Endodermal cell (in vitro differentiated cells): ENCODE measurements around the gene PRKAA1. TPM values are rescaled to one million over a fixed set of nuclear protein-coding genes. Genes with fewer than 3 reads are reported as not detected.

Source experiments
- DNase-seq: peaks from one replicate; pipeline ENCODE4 v3.0.0-alpha.2; 2017
- H3K27ac ChIP-seq: 2 replicates; pipeline ENCODE4 v1.5.1; 2013; ENCODE audit warnings: mild to moderate bottlenecking, low read depth, low read length, moderate library complexity
- H3K27me3 ChIP-seq: 2 replicates; pipeline ENCODE4 v1.6.1; 2013; ENCODE audit warnings: mild to moderate bottlenecking, low read length, moderate library complexity; ENCODE audit not compliant: insufficient read depth, control insufficient read depth, poor library complexity, severe bottlenecking
- H3K36me3 ChIP-seq: 2 replicates; pipeline ENCODE4 v1.7.0; 2013; ENCODE audit warnings: mild to moderate bottlenecking, low read length, moderate library complexity; ENCODE audit not compliant: control insufficient read depth, insufficient read depth
- H3K4me1 ChIP-seq: one replicate; pipeline ENCODE4 v1.7.0; 2013; ENCODE audit warnings: low read length; ENCODE audit not compliant: control insufficient read depth, insufficient read depth
- H3K4me3 ChIP-seq: 2 replicates; pipeline ENCODE4 v1.5.1; 2013; ENCODE audit warnings: mild to moderate bottlenecking, low read length, moderate library complexity
- H3K9ac ChIP-seq: 2 replicates; pipeline ENCODE4 v1.6.1; 2013; ENCODE audit warnings: mild to moderate bottlenecking, low read length, moderate library complexity; ENCODE audit not compliant: poor library complexity, severe bottlenecking; ENCODE audit errors: extremely low read depth
- H3K9me3 ChIP-seq: 2 replicates; pipeline ENCODE4 v1.6.1; 2013; ENCODE audit warnings: mild to moderate bottlenecking, low read length, moderate library complexity; ENCODE audit not compliant: control insufficient read depth
- H3K27ac Mint-ChIP-seq: 2 replicates; pipeline ENCODE4 v1.8.0; 2020; ENCODE audit warnings: mixed read lengths
- H3K27me3 Mint-ChIP-seq: 2 replicates; pipeline ENCODE4 v1.8.0; 2021; ENCODE audit warnings: mild to moderate bottlenecking, mixed read lengths; ENCODE audit not compliant: insufficient read depth
- H3K36me3 Mint-ChIP-seq: 2 replicates; pipeline ENCODE4 v1.8.0; 2020; ENCODE audit warnings: low read depth, mixed read lengths
- H3K4me1 Mint-ChIP-seq: 2 replicates; pipeline ENCODE4 v1.8.0; 2020; ENCODE audit warnings: mixed read lengths
- H3K4me3 Mint-ChIP-seq: 2 replicates; pipeline ENCODE4 v1.8.0; 2020; ENCODE audit warnings: mild to moderate bottlenecking, moderate library complexity, mixed read lengths
- H3K9me3 Mint-ChIP-seq: 2 replicates; pipeline ENCODE4 v1.8.0; 2020; ENCODE audit warnings: mild to moderate bottlenecking, mixed read lengths
- CTCF ChIP-seq: fragments of 200-600 bp; sonication (generic); conservative IDR thresholded peaks from 2 replicates; pipeline ENCODE4 v1.5.0; 2021; ENCODE audit warnings: antibody characterized with exemption, mild to moderate bottlenecking
- WGBS, 2 experiments: methylation state at CpG; one replicate each; pipeline versions ENCODE4 v1.1.5 to v1.1.7; 2013; ENCODE audit warnings: missing lambda C conversion rate in 2 of 2, mixed read lengths in 1 of 2; ENCODE audit not compliant: insufficient coverage in 1 of 2, insufficient read length in 1 of 2; 5-methylcytosine and 5-hydroxymethylcytosine counted together
- total RNA-seq, 2 donors: library from RNA; stranded (reverse); fragmentation: NEBNext Ultra II Directional in 1 of 2; extraction: Animal tissue kit (Norgen Biotek cat#: 25700) in 1 of 2; gene quantifications; 2 replicates in 1 of 2; 3 replicates in 1 of 2; pipeline ENCODE4 v1.2.1, GENCODE V29; 2021

The PRKAA1 gene
- total RNA-seq, 2 donors from 2014 or later = 47.7 to 50.4 TPM

- Mint-ChIP-seq H3K4me1 (no peaks in the 10 kb centered on the region), H3K36me3 (peaks cover 31% of the 10 kb centered on the region), H3K27ac (no peak overlapping the region), H3K27me3 (no peaks in the 10 kb centered on the region), H3K4me3 (no peak overlapping the region), H3K9me3 (peaks cover 8% of the 10 kb centered on the region)
- H3K27ac ChIP-seq = no peak overlapping the region
- H3K9ac ChIP-seq = peak overlapping the region; percentile 97
- peaks cover 13% of the 10 kb centered on the region for H3K9me3 ChIP-seq
- H3K36me3 ChIP-seq = peaks cover 12% of the 10 kb centered on the region
- H3K27me3 ChIP-seq = no peaks in the 10 kb centered on the region
- no peaks in the 10 kb centered on the region for H3K4me1 ChIP-seq
- no peak for DNase-seq
- peak overlapping the region; percentile 91 for H3K4me3 ChIP-seq
- no peak for TF ChIP-seq CTCF
- 37 to 47% methylated on average over 2 to 6 of the region's 6 CpGs for WGBS, 2 experiments
Measured at GRCh38 chr5:40754381-40755092, 43.6 kb downstream of the PRKAA1 start.

- H3K4me3 Mint-ChIP-seq = no peak overlapping the region
- Histone ChIP-seq H3K9ac (no peak overlapping the region), H3K27ac (no peak overlapping the region), H3K4me3 (no peak overlapping the region), H3K4me1 (no peaks in the 10 kb centered on the region), H3K27me3 (no peaks in the 10 kb centered on the region), H3K9me3 (peaks cover 8% of the 10 kb centered on the region), H3K36me3 (peaks cover 20% of the 10 kb centered on the region)
- 72 to 91% methylated on average over 4 of the region's 4 CpGs for WGBS, 2 experiments
- H3K36me3 Mint-ChIP-seq = peaks cover 19% of the 10 kb centered on the region
- TF ChIP-seq CTCF = no peak
- H3K27ac Mint-ChIP-seq = no peak overlapping the region
- H3K4me1 Mint-ChIP-seq = no peaks in the 10 kb centered on the region
- peaks cover 8% of the 10 kb centered on the region for H3K9me3 Mint-ChIP-seq
- DNase-seq = no peak
- H3K27me3 Mint-ChIP-seq = no peaks in the 10 kb centered on the region
Measured at GRCh38 chr5:40746703-40747102, 51.5 kb downstream of the PRKAA1 start.

GRCh38 chr5:40743771-40744170 is 54.4 kb downstream of the PRKAA1 start:
- DNase-seq = no peak
- no peaks in the 10 kb centered on the region for H3K27me3 ChIP-seq
- no peak for TF ChIP-seq CTCF
- no peak overlapping the region for H3K9ac ChIP-seq
- no peak overlapping the region for H3K27ac ChIP-seq
- 88 to 100% methylated on average over 2 of the region's 2 CpGs for WGBS, 2 experiments
- H3K9me3 ChIP-seq = peaks cover 14% of the 10 kb centered on the region
- no peak overlapping the region for H3K27ac Mint-ChIP-seq
- H3K9me3 Mint-ChIP-seq = peaks cover 5% of the 10 kb centered on the region
- H3K36me3 Mint-ChIP-seq = peaks cover 30% of the 10 kb centered on the region
- no peak overlapping the region for H3K4me3 Mint-ChIP-seq
- H3K4me1 Mint-ChIP-seq = no peaks in the 10 kb centered on the region
- H3K4me1 ChIP-seq = no peaks in the 10 kb centered on the region
- H3K36me3 ChIP-seq = peaks cover 36% of the 10 kb centered on the region
- H3K4me3 ChIP-seq = no peak overlapping the region
- no peaks in the 10 kb centered on the region for H3K27me3 Mint-ChIP-seq
